ENCODE results near the gene CPE.

The CPE gene

GRCh38 chr4:165440415-165441158 is 61.8 kb downstream of the CPE start:
- no peaks in the 10 kb centered on the region for H3K4me1 ChIP-seq (ENCODE audit: insufficient read depth, low read length, severe bottlenecking)
- H3K36me3 ChIP-seq (ENCODE audit: insufficient read depth, low read length) = no peaks in the 10 kb centered on the region
- H3K9ac ChIP-seq (ENCODE audit: low read length) = no peak overlapping the region
- H3K9me3 ChIP-seq (ENCODE audit: low read length) = no peaks in the 10 kb centered on the region
- H2AFZ ChIP-seq (ENCODE audit: low read length) = no peak overlapping the region
- H3K27ac ChIP-seq (ENCODE audit: low read depth, low read length, poor library complexity, severe bottlenecking) = no peak overlapping the region
- H4K20me1 ChIP-seq (ENCODE audit: insufficient read depth, low read length) = no peaks in the 10 kb centered on the region
- no peaks in the 10 kb centered on the region for H3K79me2 ChIP-seq (ENCODE audit: insufficient read depth, low read length)
- H3K27me3 ChIP-seq (ENCODE audit: insufficient read depth, low read length) = no peaks in the 10 kb centered on the region
- H3F3A ChIP-seq (ENCODE audit: insufficient read depth, low read length) = no peaks in the 10 kb centered on the region
- no peak overlapping the region for H3K4me3 ChIP-seq (ENCODE audit: low read depth, low read length, poor library complexity, severe bottlenecking)
- no peak overlapping the region for H3K4me2 ChIP-seq (ENCODE audit: low read length)
- no peaks in the 10 kb centered on the region for H3K9me2 ChIP-seq (ENCODE audit: low read depth, low read length)
- TF ChIP-seq CTCF (IDR thresholded peaks at IDR 0.05; ENCODE audit: low read length) (no peak), EZH2 (IDR thresholded peaks at IDR 0.05; ENCODE audit: borderline replicate concordance, low read length) (no peak)

DNA sequence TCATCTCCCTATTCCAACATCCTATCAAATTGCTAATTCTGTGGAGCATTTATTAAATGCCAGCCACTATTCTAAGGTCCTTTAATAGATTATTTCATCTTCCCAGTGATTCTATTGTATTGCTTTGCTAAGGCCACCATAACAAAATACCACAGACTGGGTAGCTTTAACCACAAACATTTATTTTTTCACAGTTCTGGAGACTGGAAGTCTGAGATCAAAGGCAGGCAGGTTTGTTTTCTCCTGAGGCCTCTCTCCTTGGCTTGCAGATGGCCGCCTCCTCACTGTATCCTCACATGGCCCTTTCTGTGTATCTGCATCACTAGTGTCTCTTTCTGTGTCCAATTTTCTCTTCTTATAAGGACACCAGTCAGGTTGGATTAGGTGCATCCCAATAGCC is 64.5 kb downstream of the CPE start:
- H4K20me1 ChIP-seq (ENCODE audit: insufficient read depth, low read length) = no peaks in the 10 kb centered on the region
- no peaks in the 10 kb centered on the region for H3K9me2 ChIP-seq (ENCODE audit: low read depth, low read length)
- H3K27me3 ChIP-seq (ENCODE audit: insufficient read depth, low read length) = no peaks in the 10 kb centered on the region
- no peaks in the 10 kb centered on the region for H3K4me1 ChIP-seq (ENCODE audit: insufficient read depth, low read length, severe bottlenecking)
- H2AFZ ChIP-seq (ENCODE audit: low read length) = no peak overlapping the region
- TF ChIP-seq CTCF (IDR thresholded peaks at IDR 0.05; ENCODE audit: low read length) = no peak
- H3K27ac ChIP-seq (ENCODE audit: low read depth, low read length, poor library complexity, severe bottlenecking) = no peak overlapping the region
- H3K4me2 ChIP-seq (ENCODE audit: low read length) = no peak overlapping the region
- no peaks in the 10 kb centered on the region for H3K36me3 ChIP-seq (ENCODE audit: insufficient read depth, low read length)
- H3K9ac ChIP-seq (ENCODE audit: low read length) = no peak overlapping the region
- no peaks in the 10 kb centered on the region for H3K79me2 ChIP-seq (ENCODE audit: insufficient read depth, low read length)
- no peak overlapping the region for H3K4me3 ChIP-seq (ENCODE audit: low read depth, low read length, poor library complexity, severe bottlenecking)
- no peaks in the 10 kb centered on the region for H3K9me3 ChIP-seq (ENCODE audit: low read length)
- H3F3A ChIP-seq (ENCODE audit: insufficient read depth, low read length) = no peaks in the 10 kb centered on the region

DNA sequence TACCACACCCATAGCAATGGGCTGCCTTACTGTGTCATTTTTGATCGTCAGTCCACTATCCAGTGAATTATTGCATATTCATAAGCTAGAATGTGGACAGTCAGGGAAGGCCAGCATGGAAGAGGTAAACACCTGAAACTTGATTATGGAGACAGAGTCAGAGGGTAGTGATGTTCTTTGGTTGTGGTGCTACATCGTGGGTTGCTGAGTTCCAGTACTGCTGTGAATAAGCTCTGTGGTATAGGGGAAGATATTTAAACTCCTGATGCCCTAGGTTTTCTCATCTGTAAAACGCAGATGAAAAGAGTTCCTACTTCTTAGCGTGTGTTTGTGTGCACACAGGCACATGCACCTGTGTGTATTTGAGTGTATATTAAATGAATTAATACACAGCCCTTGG is 69.9 kb downstream of the CPE start:
- H3K27me3 ChIP-seq (ENCODE audit: insufficient read depth, low read length) = no peaks in the 10 kb centered on the region
- H3K79me2 ChIP-seq (ENCODE audit: insufficient read depth, low read length) = no peaks in the 10 kb centered on the region
- no peaks in the 10 kb centered on the region for H3K36me3 ChIP-seq (ENCODE audit: insufficient read depth, low read length)
- H3K4me1 ChIP-seq (ENCODE audit: insufficient read depth, low read length, severe bottlenecking) = no peaks in the 10 kb centered on the region
- no peaks in the 10 kb centered on the region for H3F3A ChIP-seq (ENCODE audit: insufficient read depth, low read length)
- no peak overlapping the region for H3K27ac ChIP-seq (ENCODE audit: low read depth, low read length, poor library complexity, severe bottlenecking)
- H3K9me2 ChIP-seq (ENCODE audit: low read depth, low read length) = no peaks in the 10 kb centered on the region
- H2AFZ ChIP-seq (ENCODE audit: low read length) = no peak overlapping the region
- TF ChIP-seq CTCF (IDR thresholded peaks at IDR 0.05; ENCODE audit: low read length) (no peak), EZH2 (IDR thresholded peaks at IDR 0.05; ENCODE audit: borderline replicate concordance, low read length) (no peak)
- no peak overlapping the region for H3K4me2 ChIP-seq (ENCODE audit: low read length)
- no peak overlapping the region for H3K9ac ChIP-seq (ENCODE audit: low read length)
- no peaks in the 10 kb centered on the region for H3K9me3 ChIP-seq (ENCODE audit: low read length)
- H4K20me1 ChIP-seq (ENCODE audit: insufficient read depth, low read length) = no peaks in the 10 kb centered on the region
- no peak overlapping the region for H3K4me3 ChIP-seq (ENCODE audit: low read depth, low read length, poor library complexity, severe bottlenecking)

Measured in OCI-LY1 (cell line).